ENCODE results near the gene SIK3. TPM values are rescaled to one million over a fixed set of nuclear protein-coding genes. Genes with fewer than 3 reads are reported as not detected.

SIK3 gene
- total RNA-seq, 2 experiments from 2014 or later: 41.4 to 41.9 TPM

DNA sequence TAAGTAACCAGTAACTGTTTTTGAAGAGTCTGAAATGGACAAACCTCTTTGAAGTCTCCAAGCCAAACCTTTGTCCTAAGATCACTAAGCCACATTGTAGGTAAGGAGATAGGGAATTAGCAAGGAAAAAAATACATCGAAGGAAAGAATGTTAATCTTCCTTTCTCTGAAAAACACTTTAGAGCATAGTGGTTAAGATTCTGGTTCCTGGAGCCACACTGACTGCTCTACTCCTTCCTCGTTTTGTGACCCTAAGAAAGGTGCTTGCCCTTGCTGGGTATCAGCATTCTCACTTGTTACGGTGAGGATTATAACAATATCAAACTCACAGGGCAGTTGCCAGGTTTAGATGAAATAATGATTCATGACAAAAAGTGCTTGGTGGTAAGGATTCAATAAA, 104.0 kb downstream of the SIK3 start:
- POLR2A ChIA-PET: no interaction called here
- CTCF ChIA-PET: interaction anchor here (1.5 kb wide), 1 partner anchor 17 kb away, joined by 3 read pairs; no protein-coding TSS in a partner anchor

DNA sequence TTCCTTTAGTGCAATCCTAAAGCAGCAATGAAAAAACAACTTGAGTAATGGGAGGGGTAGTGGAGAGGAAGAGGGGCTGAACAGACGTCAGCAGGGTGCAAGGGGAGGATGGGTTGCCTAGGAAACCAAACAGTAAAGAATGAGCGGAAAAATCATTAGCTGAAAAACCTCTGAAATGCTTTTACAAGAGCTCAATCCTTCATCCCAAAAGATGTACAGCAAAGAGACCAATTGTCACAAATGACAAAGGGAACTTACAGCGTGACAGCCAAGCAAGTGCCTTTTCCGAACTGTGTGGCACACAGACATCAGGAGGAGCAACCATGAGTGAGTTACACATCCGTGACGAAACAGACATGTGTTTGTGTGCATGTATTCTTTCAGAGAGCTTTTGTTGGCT, 104.6 kb downstream of the SIK3 start:
- ChIA-PET POLR2A (no interaction called here), CTCF (interaction anchor here (1.5 kb wide), 1 partner anchor 18 kb away, joined by 3 read pairs; no protein-coding TSS in a partner anchor)

DNA sequence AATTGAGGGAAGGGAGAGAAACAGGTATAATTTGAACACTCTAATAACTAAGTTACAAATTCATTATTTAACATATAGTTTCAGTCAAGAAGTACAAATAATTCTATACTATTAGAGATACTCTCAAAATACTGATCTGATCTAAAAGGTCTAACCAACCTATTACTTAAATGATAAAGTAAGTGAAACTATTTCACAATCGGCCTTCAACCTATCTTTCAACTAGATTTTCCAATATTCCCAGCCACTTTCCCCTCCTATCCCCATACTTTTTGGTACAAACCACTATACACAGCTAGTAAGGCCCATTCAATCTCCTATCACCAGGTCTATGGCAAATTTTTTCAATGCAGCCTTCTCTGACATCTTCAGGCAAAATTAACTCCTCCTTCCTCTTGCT, 106.7 kb downstream of the SIK3 start:
- CTCF ChIA-PET: no interaction called here
- POLR2A ChIA-PET: no interaction called here

DNA sequence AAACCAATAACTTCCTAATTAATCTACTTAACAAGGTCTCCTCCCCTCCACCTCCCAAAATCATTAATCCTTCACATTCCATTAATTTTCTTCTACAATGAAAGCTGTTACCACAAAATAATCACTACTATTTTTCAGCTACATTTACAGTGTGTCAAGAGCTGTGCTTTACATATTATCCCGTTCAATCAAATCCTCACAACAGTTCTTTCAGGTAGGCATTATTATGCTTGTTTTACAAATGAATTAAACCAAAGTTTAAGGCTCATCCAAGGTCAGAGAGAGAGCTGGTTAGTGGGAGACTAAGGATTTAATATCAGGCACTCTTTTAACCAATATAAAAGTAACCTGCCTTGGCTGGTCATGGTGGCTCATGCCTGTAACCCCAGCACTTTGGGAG, 107.4 kb downstream of the SIK3 start:
- POLR2A ChIA-PET: no interaction called here
- CTCF ChIA-PET: no interaction called here

DNA sequence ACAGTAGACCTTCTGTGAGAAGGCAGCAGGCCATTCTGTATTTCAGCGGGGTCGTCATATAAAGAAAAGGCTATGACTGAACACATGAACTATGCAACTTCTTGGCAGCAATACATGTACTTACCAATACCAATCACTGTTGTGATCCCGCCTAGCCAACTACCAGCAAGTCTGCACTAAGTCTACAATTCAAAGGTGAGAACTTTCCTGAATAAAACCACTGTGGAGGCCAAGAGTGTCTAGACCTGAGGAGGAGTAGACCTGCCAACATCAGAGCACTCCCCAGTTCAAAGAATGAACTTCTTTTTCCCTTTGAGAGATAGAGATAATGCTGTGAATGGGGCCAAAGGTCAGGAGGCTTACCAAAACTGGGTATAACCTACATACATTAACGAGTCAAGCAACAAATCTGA, 108.2 kb downstream of the SIK3 start:
- POLR2A ChIA-PET: interaction anchor here (0.6 kb wide), 1 partner anchor 21 kb away, joined by 4 read pairs; no protein-coding TSS in a partner anchor
- CTCF ChIA-PET: no interaction called here

DNA sequence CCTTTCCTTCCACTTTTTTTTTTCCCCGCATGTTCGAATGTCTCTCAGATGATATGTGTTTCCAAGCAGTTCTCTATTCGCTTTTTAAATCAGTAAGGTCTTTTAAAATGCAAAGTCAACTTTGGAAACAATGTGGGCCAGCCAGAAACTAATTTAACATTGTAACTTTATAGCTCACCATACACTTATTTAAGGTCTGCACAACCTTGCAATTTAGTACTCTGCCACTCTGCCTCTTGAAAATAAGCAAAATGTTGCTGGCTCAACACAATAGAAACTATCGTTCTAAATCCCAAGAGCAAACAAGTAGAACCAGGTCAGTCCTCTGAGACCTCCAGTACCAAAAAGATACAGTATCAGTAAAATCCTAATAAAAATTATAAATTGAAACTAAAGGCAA, 109.0 kb downstream of the SIK3 start:
- POLR2A ChIA-PET: interaction anchor here (0.6 kb wide), 1 partner anchor 22 kb away, joined by 4 read pairs; no protein-coding TSS in a partner anchor
- CTCF ChIA-PET: no interaction called here

DNA sequence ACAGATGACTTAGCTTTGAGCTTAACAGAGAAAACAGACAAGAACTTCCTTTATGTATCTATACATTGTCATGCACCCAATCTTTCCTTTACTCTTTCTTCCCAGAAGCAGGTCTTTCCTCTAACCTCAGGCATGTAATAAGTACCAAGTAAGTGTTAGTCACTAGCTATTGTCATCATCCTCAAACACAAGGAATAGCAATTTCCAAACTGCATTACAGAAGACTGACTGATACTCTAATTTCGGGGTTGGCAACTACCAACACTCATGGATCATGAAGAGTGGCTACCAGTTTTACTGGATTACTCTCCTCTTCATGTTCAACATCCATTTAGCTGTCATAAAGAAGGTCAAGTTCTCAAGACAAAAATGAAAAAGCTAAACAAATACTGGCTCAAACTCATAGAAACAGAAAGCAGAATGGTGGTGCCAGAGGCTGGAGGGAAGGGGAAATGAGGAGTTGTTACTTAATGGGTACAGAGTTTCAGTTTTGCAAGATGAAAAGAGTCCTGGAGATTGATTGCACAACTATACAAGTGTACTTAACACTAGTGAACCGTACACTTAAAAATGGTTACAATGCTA, 111.6 kb downstream of the SIK3 start:
- ChIA-PET CTCF (interaction anchor here (0.6 to 1.2 kb wide), 4 partner anchors 15 to 87 kb away, joined by 3 to 5 read pairs (median 4); no protein-coding TSS in a partner anchor), POLR2A (interaction anchor here (0.6 to 1.4 kb wide), 6 partner anchors 16 to 111 kb away, joined by 3 to 7 read pairs (median 4); no protein-coding TSS in a partner anchor)

DNA sequence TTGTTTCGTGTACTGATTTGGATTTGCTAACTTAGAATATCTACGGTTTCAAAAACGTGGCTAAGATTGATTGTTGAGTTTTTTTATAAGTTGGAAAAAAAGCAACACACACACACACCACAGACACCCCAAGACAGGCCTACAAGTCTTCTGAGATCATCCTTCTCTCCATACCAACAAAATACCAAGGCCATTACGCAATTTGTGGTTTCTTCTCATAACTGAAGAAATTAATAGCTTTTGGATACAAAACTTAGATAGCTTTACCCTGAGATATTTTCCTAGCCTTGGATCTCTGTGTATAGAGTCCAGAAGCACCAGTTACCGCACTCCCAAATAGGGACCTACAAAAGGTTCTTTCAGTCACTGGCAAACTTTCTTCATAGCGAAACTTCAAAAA, 113.6 kb downstream of the SIK3 start:
- ChIA-PET CTCF (interaction anchor here (0.8 to 1.3 kb wide), 3 partner anchors 28 to 104 kb away, joined by 3 to 6 read pairs (median 3); no protein-coding TSS in a partner anchor), POLR2A (interaction anchor here (0.7 kb wide), 1 partner anchor 11 kb away, joined by 8 read pairs; no protein-coding TSS in a partner anchor)

DNA sequence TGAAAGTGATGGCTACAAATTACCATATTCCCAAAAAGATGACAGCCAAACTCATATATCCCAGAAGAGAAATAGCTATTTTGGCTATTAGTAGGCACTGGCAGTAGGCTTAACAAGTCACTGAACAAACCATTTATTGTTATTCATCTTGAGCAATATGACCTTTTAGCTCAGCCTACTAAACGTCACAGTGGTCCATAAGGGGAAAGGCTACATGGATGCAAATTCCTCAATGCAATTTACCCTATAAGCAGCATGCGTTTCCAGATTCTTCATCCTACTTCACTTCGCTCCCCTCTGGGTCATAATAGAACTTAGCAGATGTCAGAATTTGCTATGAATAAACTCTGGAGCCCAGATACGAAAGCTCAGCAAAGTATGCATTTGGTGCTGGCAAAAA, 114.0 kb downstream of the SIK3 start:
- POLR2A ChIA-PET: interaction anchor here (0.7 kb wide), 1 partner anchor 11 kb away, joined by 8 read pairs; no protein-coding TSS in a partner anchor

DNA sequence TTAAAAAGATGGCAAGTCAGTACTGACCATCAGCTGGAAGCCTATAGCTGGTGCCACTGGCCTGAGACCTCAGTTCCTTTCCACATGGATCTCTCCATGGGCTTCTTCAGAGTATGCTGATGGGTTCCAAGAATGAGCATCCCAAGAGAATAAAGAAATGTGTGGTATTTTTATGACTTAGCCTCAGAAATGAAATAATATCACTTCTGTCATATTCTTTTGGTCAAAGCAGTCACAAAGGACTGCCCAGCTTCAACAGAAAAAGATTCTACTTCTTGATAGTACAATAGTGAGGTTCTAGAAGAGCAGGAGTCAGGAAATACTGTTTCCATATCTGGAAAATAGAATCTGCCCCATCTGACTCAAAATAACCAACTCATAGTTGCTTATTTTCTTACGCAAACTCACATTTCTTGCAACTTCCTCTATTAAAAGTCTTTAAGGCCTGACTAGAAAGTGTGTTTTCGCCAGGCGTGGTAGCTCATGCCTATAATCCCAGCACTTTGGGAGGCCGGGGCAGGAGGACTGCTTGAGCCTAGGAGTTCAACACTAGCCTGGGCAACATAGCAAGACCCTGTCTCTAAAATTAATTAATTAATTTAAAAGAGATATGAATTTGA, 116.9 kb downstream of the SIK3 start:
- CTCF ChIA-PET: no interaction called here
- POLR2A ChIA-PET: no interaction called here

More for the DNA sequence above, 114.0 kb downstream of the SIK3 start:
- CTCF ChIA-PET: interaction anchor here (0.8 to 1.3 kb wide), 2 partner anchors 29 to 68 kb away, joined by 3 to 6 read pairs; no protein-coding TSS in a partner anchor

DNA sequence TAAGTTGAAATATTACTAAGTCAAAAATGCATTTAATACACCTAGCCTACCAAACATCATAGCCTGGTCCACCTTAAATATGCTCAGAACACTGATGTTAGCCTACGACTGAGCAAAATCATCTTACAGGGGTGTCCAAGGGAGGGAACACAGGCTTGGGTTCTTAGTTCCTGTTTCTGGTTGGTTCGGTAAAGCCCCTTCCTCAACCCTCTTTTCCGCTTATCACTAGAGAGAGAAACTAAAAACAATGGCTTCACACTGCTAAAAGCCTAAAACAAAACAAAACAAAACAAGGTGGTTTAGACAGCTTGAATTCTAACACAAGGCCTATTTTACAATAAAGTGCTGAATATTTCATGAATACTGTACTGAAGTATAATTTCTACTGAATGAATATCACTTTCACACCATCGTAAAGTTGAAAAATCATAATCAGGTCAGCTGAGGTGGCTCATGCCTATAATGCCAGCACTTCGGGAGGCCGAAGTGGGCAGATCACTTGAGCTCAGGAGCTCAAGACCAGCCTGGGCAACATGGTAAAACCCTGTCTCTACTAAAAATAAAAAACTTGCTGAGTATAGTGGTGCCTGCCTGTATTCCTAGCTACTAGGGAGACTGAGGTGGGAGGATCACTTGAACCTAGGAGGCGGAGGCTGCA, 118.0 kb downstream of the SIK3 start:
- ChIA-PET POLR2A (no interaction called here), CTCF (no interaction called here)

DNA sequence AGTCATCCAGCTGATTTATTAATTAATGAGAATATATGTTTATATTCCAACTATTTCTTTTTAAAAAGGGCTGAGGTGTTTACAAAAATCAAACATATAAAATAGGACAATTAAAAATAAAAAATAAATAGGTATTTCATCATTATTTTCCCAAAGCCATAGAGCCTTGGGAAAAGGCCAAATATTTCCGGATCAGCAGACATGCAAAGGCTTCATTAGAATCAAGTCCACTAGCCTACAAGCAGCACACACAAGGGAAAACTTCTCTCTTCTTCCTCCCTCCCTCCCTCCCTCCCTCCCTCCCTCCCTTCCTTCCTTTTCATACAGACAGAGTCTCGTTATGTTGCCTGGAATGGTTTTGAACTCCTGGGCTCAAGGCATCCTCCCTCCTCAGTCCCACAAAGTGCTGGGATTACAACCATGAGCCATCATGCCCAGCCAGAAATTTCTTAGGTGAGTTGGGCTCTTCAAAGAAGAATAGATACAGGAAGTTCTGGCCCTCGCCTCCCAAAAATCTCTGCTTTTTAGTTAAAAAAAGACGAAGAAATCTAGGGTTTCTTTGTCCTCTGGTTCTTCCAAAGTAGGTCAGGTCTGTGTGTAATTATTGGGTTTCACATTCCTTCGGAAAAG, 121.2 kb downstream of the SIK3 start:
- ChIA-PET POLR2A (no interaction called here), CTCF (no interaction called here)

DNA sequence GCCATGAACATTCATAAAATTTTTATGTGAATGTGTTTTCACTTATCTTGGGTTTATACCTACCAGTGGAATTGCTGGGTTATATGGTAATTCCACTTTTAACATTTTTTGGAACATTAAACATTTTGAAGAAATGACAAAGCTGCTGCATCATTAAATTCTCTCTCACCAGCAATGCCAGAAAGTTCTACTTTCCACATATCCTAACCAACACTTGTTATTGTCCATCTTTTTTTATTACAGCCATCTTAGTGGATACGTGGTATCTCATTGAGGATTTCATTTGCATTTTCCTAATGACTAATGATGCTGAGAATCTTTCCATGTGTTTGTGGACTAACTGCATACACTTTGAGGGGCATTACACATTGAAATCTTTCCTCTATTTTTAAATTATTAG, 122.6 kb downstream of the SIK3 start:
- POLR2A ChIA-PET: no interaction called here

DNA sequence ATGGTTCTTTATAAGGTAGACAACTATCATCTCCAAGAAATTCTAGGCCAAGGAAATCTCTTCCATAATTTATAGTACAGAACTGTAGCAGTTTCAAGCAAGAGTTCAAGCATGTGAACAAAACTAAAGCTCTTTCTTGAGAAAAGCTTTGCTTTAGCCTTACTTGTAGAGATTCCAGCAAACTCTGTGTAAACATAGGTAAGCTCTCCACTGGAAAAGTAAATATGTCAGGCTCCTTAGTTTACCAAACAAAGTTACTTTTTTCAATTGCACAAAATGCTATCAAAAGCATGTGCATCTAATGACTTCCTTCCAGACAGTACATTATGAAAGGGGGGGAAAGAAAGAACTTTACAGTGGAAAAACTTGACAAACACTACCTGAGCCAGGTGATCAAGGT, 125.0 kb downstream of the SIK3 start:
- ChIA-PET POLR2A (interaction anchor here (0.6 kb wide), 2 partner anchors 11 to 80 kb away, joined by 3 to 8 read pairs; no protein-coding TSS in a partner anchor), CTCF (no interaction called here)

More for the DNA sequence above, 122.6 kb downstream of the SIK3 start:
- CTCF ChIA-PET: no interaction called here

DNA sequence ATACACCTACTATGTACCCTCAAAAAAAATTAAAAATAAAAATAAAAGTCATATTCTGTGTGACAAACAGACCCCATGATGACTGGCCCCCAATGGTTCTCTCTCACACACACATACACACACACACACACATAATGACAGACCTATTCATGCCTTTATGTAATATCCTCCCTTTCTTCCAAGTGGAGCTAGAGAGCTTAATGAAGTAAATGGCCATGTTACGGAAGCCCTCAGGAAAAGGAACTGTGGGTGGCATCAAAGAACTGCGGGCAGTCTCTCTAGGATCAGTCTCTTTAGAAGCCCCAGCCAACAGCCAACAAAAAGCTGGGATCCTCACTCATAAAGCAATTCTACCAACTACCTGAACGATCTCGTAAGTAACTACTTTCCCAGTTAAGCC, 125.5 kb downstream of the SIK3 start:
- ChIA-PET CTCF (interaction anchor here (0.7 kb wide), 1 partner anchor 1488 kb away, joined by 3 read pairs; no protein-coding TSS in a partner anchor), POLR2A (interaction anchor here (0.6 kb wide), 1 partner anchor 81 kb away, joined by 3 read pairs; no protein-coding TSS in a partner anchor)

DNA sequence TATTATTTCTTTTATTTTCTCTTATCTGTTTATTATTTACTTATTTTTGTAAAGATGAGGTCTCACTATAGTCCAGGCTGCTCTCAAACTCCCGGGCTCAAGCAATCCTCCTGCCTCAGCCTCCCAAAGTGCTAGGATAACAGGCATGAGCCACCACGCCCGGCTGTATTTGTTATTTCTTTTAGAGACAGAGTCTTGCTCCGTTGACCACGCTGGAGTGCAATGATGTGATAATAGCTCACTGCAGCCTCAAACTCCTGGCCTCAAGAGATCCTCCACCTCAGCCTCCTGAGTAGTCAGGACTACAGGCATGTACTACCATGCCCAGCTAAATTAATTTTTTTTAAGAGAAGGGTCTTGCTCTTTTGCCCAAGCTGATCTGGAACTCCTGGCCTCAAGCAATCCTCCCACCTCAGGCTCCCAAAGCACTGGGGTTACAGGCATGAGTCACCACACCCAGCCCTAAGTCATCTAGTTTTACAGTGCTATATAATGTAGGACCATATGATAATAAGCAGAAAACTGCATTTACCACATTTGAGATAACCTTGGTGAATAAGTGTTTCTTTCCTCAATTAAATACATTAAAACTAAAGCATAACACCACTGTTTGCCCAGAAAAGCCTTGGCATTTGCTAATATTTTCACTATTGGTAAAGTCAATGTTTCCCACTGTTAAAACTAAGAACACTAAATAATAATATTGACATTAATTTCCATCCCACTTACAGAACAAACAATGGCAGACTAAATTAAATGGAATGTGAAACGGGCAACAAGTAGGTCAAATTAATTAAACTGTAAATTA, 127.5 kb downstream of the SIK3 start:
- CTCF ChIA-PET: no interaction called here
- POLR2A ChIA-PET: no interaction called here

DNA sequence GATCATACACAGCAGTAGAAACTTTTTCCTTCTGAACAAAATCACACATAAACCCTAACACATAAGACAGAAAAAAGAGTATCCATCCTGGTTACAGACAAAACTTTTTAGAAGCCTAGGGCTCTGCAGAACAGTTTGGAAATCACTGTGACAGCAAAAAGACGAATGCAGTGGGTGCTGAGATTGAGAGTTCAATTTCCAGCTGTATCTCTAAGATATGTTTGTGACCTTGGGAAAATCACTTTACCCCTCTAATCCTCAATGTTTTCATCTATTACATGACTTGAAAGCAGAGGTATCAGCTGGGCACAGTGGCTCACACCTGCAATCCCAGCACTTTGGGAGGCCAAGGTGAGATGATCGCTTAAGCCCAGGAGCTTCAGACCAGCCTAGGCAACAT, 128.5 kb downstream of the SIK3 start:
- POLR2A ChIA-PET: no interaction called here
- CTCF ChIA-PET: no interaction called here

DNA sequence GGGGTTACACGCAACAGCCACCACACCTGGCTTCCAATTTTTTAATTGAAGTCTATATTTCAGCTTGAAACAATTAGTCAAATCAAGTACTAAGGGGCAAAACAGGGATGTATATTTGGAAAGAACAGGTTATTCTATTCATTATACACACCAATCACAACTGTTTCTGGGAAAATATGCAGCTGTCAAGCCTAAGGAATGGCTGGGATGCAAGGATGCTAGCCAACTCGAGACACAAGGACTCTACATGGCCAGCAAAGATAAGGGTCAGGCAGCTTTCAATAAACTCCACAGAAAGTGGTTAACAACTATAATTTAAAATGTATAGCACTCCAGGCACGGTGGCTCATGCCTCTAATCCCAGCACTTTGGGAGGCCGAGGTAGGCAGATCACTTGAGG, 134.0 kb downstream of the SIK3 start:
- CTCF ChIA-PET: no interaction called here
- POLR2A ChIA-PET: no interaction called here

DNA sequence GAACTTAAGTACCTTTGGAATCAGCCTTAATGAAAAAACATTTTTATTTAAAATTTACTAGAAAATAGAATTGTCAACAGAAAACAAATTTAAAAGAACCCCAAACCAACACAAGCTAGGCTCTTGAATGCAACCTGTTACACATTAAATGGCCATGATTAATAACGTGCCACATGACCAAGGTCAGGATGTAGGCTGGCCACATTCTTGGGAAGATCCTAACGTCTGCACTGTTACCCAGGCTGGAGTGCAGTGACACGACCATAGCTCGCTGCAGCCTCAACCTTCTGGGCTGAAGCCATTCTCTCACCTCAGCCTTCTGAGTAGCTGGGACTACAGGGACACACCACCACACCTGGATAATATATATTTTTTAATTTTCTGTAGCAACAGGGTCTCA, 134.4 kb downstream of the SIK3 start:
- ChIA-PET POLR2A (no interaction called here), CTCF (no interaction called here)
